SJSA1 (cell line): ENCODE data around the gene HSDL1. TPM values are rescaled to one million over a fixed set of nuclear protein-coding genes. Genes with fewer than 3 reads are reported as not detected.

ENCODE experiments used
- DNase-seq, 2 experiments: peaks; one replicate each; pipeline ENCODE4 v3.0.0-alpha.2; 2015 to 2020; ENCODE audit warnings: low spot score in 2 of 2, low read depth in 1 of 2
- H3K27ac ChIP-seq: fragments of 250-450 bp; sonication (Bioruptor Pico); 2 replicates; pipeline ENCODE4 v1.5.1; 2020; ENCODE audit warnings: mild to moderate bottlenecking, moderate library complexity
- H3K27me3 ChIP-seq: fragments of 250-450 bp; sonication (Bioruptor Pico); replicated peaks from 2 replicates; pipeline ENCODE4 v1.5.1; 2020; ENCODE audit warnings: mild to moderate bottlenecking, moderate library complexity
- H3K36me3 ChIP-seq: fragments of 250-450 bp; sonication (Bioruptor Pico); 2 replicates; pipeline ENCODE4 v1.5.1; 2020; ENCODE audit warnings: mild to moderate bottlenecking
- H3K4me1 ChIP-seq: fragments of 250-450 bp; sonication (Bioruptor Pico); replicated peaks from 2 replicates; pipeline ENCODE4 v1.6.1; 2021; ENCODE audit warnings: mild to moderate bottlenecking
- H3K4me3 ChIP-seq: fragments of 250-450 bp; sonication (Bioruptor Pico); 2 replicates; pipeline ENCODE4 v1.5.1; 2020; ENCODE audit warnings: mild to moderate bottlenecking
- H3K9me3 ChIP-seq: fragments of 250-450 bp; sonication (Bioruptor Pico); replicated peaks from 2 replicates; pipeline ENCODE4 v1.5.1; 2020; ENCODE audit warnings: mild to moderate bottlenecking
- total RNA-seq: library from RNA; depleted of rRNA; stranded (reverse); fragments of >200 nt; shearing (Covaris generic); gene quantifications from 2 replicates; pipeline ENCODE4 v1.2.3, GENCODE V29; 2014

HSDL1 gene
- total RNA-seq, 1 experiment from 2014 or later = 29.0 TPM

DNA sequence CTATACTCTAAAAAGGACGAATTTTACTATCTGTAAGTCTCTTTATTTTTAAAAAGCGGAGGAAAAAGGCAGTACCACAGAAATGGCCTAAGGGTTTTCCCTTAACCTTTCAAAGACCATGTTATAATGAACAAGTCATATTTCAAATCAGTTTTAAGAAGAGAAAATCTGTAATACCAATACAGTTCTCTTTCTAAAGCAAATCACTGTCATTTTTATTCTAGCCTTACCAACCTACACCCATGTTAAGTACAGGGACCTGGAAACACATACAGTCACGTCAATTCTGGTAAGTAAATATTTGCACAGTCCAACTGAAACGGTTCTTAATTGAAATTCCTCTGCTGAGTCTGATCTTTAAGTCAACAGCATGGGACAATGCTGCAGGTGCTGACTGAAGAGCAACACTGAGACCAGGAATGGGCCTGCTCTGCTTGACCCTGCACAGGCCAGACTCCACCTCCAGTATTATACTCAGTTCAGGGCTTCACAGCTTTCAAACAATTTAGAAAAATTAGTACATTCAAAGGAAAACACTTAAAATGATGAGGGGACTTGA lies 48.5 kb downstream of the HSDL1 start:
- no peak overlapping the region for H3K4me3 ChIP-seq
- H3K4me1 ChIP-seq = peaks cover 9% of the 10 kb centered on the region
- peaks cover 68% of the 10 kb centered on the region for H3K36me3 ChIP-seq
- no peak overlapping the region for H3K27ac ChIP-seq
- no peaks in the 10 kb centered on the region for H3K27me3 ChIP-seq
- H3K9me3 ChIP-seq = no peaks in the 10 kb centered on the region
- no peak for DNase-seq

DNA sequence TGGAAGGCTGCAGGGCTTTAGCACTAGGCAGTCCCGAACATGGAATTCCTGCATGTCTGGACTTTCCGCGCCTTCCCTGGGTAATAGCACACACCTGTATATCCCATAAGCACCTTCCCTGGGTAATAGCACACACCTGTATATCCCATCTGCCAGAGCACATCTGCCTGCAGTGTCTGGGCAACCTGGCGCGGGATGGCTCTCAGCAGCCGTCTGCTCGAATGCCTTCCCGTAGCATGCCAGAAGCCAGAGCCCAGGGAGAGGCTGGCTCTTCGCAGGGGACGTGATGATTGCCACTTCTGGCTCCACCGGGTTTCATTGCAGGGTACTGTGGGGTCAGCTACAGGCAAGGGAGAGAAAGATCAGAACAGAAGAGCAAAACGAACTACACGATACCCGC lies 49.5 kb downstream of the HSDL1 start:
- no peak overlapping the region for H3K4me3 ChIP-seq
- H3K27me3 ChIP-seq = no peaks in the 10 kb centered on the region
- H3K36me3 ChIP-seq = peaks cover 70% of the 10 kb centered on the region
- no peak for DNase-seq
- H3K4me1 ChIP-seq = peaks cover 9% of the 10 kb centered on the region
- H3K27ac ChIP-seq = no peak overlapping the region
- no peaks in the 10 kb centered on the region for H3K9me3 ChIP-seq

GRCh38 chr16:84093879-84094270 lies 51.1 kb downstream of the HSDL1 start:
- H3K27ac ChIP-seq = no peak overlapping the region
- DNase-seq = no peak
- H3K4me1 ChIP-seq = no peaks in the 10 kb centered on the region
- no peaks in the 10 kb centered on the region for H3K27me3 ChIP-seq
- no peak overlapping the region for H3K4me3 ChIP-seq
- H3K36me3 ChIP-seq = peaks cover 80% of the 10 kb centered on the region
- H3K9me3 ChIP-seq = no peaks in the 10 kb centered on the region

GRCh38 chr16:84093120-84093878 lies 51.7 kb downstream of the HSDL1 start:
- Histone ChIP-seq H3K27ac (no peak overlapping the region), H3K4me3 (no peak overlapping the region), H3K9me3 (no peaks in the 10 kb centered on the region), H3K36me3 (peaks cover 80% of the 10 kb centered on the region), H3K27me3 (no peaks in the 10 kb centered on the region), H3K4me1 (no peaks in the 10 kb centered on the region)
- no peak for DNase-seq

GRCh38 chr16:84091460-84091859 lies 53.5 kb downstream of the HSDL1 start:
- Histone ChIP-seq H3K27ac (no peak overlapping the region), H3K36me3 (peaks cover 79% of the 10 kb centered on the region), H3K4me3 (no peak overlapping the region), H3K4me1 (no peaks in the 10 kb centered on the region), H3K9me3 (no peaks in the 10 kb centered on the region), H3K27me3 (no peaks in the 10 kb centered on the region)
- no peak for DNase-seq

DNA sequence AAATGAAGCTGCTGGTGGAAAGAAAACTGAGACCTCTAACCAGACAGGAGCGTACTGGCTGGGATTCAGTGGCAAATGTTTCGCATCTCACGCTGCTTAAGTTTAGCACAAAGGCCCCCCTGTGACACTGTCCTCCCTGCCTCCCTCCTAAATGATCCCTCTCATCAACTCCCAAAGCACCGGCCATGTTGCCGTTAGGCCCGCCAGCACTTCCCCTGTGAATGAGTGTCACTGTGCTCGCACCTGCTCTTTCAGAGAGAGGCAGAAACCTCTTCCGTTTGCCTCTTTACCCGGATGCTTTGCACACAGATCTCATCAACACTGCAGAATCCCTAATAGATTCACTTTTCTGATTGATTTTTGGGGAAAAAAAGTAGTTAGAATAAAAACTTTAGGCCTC lies 54.8 kb downstream of the HSDL1 start:
- Histone ChIP-seq H3K36me3 (peaks cover 79% of the 10 kb centered on the region), H3K27me3 (no peaks in the 10 kb centered on the region), H3K4me1 (no peaks in the 10 kb centered on the region), H3K27ac (no peak overlapping the region), H3K4me3 (no peak overlapping the region), H3K9me3 (no peaks in the 10 kb centered on the region)
- no peak for DNase-seq

DNA sequence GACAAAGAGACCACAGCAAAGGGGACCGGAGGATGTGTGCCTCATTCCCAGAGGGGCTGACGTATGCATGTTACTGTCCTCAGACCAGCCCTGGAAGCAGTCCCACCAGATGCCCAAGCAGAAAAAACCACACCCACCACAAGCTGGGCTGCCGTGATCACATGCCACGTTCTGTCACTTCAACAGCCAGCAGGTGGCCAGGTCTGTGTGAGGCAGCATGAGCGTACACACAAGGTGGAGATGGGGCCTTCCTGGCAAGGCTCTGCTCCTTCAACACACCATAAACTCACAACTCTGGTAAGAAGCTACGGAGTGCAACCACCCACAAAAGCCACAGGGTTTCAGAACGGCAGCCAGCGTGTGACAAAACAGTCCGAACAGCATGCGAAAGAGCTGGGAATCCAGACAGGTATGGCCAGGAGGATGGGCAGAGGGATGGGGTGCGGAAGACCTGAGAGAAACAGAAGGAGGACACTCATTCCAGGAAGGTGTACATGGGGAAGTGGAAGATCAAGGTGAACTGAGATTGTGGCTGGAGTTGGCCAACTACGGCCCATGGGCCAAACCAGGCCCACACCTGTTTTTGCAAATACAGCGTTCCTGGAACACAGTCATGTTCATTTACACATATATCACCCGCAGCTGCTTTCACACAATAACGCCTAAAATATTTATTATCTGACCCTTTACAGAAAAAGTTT lies 56.1 kb downstream of the HSDL1 start:
- H3K9me3 ChIP-seq = no peaks in the 10 kb centered on the region
- DNase-seq = no peak
- no peaks in the 10 kb centered on the region for H3K4me1 ChIP-seq
- no peaks in the 10 kb centered on the region for H3K27me3 ChIP-seq
- H3K4me3 ChIP-seq = no peak overlapping the region
- peaks cover 83% of the 10 kb centered on the region for H3K36me3 ChIP-seq
- no peak overlapping the region for H3K27ac ChIP-seq

DNA sequence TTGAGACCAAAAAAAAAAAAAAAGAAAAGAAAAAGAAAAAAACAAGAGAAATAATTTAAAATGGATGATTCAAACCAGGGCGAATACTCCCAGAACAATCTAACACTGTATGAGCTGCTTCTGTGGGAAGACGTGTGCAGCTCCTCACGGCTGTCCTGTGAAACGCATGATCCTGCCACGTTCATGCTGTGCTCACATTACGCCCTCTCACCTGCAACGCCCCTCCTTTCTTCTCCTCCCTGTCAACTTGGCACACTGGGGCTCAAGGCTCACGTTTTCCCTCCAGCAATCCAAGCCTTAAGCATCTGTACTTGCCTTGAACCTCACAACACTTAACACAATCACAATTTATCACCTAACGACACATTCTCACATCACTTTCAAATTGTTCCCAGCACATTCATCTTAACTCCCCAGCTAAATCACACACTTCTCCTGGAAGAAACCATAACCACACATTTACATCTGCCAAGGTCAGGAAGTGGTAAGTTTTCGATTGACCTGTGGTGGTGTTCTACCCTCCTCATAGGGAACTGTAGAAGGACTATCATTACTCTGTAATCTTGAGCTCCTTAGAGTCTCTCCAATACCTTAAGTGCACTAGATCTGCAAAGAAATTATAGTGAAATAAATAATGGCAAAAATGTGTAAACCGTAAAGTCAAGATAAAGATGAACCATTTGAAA lies 57.4 kb downstream of the HSDL1 start:
- H3K4me1 ChIP-seq = no peaks in the 10 kb centered on the region
- no peaks in the 10 kb centered on the region for H3K9me3 ChIP-seq
- no peak overlapping the region for H3K27ac ChIP-seq
- no peak for DNase-seq
- no peak overlapping the region for H3K4me3 ChIP-seq
- H3K27me3 ChIP-seq = no peaks in the 10 kb centered on the region
- H3K36me3 ChIP-seq = peaks cover 78% of the 10 kb centered on the region

DNA sequence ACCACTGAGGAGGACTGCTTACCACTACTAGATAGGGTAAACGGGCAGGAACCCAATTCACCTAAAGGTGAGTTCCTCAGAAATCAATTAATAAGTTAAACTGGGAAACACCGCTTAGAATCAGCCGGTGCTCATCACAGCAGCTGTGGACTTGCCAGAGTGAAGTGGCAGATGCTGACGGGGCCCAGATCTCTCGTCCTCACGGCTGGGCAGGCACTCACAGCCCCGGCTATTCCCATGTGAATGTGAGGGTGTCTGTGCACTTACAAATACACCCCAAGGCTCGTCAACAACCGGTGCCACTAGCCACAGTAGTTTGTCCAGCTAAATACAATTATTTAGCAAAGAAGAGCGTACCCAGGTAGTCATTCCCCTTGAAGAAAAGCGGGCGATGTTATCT lies 58.0 kb downstream of the HSDL1 start:
- Histone ChIP-seq H3K27ac (no peak overlapping the region), H3K27me3 (no peaks in the 10 kb centered on the region), H3K36me3 (peaks cover 74% of the 10 kb centered on the region), H3K9me3 (no peaks in the 10 kb centered on the region), H3K4me1 (no peaks in the 10 kb centered on the region), H3K4me3 (no peak overlapping the region)
- no peak for DNase-seq

DNA sequence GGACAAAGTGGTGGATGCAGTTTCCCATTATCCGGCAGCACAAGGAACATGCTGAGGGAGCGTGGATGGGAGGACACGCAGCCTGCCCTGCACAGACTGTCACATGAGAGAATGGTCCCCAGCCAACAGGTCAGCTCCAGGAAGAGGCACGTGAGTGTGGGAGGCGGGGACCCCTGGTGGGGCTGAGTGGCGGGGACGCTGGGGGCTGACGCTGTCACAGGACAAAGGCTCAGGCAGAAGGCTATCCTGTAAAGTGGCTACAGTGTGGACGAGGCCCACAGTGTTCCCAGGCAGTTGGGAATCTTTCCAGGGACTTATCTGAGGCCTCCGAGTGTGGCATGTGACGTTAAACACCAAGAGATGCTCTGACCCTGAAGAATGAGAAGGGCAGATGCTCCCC lies 58.6 kb downstream of the HSDL1 start:
- DNase-seq = no peak
- H3K36me3 ChIP-seq = peaks cover 72% of the 10 kb centered on the region
- H3K27me3 ChIP-seq = no peaks in the 10 kb centered on the region
- H3K27ac ChIP-seq = no peak overlapping the region
- H3K4me3 ChIP-seq = no peak overlapping the region
- H3K4me1 ChIP-seq = no peaks in the 10 kb centered on the region
- H3K9me3 ChIP-seq = no peaks in the 10 kb centered on the region

- H3K4me1 ChIP-seq = no peaks in the 10 kb centered on the region
- H3K36me3 ChIP-seq = peaks cover 78% of the 10 kb centered on the region
- no peak for DNase-seq
- H3K27ac ChIP-seq = no peak overlapping the region
- no peak overlapping the region for H3K4me3 ChIP-seq
- H3K9me3 ChIP-seq = no peaks in the 10 kb centered on the region
- H3K27me3 ChIP-seq = no peaks in the 10 kb centered on the region
These were observed 59.2 kb downstream of the HSDL1 start for GRCh38 chr16:84085773-84086172.

GRCh38 chr16:84085271-84085667 lies 59.7 kb downstream of the HSDL1 start:
- peaks cover 79% of the 10 kb centered on the region for H3K36me3 ChIP-seq

DNA sequence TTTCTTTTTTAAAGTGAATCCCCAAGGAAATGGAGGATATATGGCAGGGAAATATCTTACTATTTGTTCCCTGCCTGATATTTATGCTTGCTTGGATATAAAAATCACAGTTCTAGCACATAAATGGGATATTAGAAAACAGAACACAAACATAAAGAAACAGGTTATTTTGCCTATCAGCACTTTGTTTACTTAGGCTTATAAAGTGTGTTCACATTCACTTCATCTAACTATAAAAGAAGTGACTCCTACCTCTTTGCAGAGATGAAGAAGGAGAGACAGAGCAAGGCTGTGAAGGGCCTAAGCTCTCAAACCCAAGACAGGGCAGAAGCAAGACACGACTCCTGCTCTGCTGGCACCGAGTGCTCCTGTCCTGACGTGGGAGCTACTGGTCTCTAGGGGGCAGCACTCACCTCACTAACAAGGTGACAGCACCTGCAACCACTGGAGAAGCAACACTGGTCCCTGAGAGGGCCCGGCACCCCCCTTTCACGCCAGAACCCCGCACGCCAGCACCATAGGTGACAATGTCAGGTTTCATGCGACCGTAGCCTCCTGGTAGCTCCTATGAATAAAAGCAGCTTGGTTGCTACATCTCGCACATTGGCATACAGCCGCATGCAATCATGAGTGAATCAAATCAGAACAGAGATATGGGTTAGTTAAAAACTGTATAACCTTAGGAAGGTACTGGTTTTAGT lies 60.3 kb downstream of the HSDL1 start:
- no peaks in the 10 kb centered on the region for H3K4me1 ChIP-seq
- no peaks in the 10 kb centered on the region for H3K9me3 ChIP-seq
- peaks cover 79% of the 10 kb centered on the region for H3K36me3 ChIP-seq
- peak; percentile 51 to 68 for DNase-seq
- no peak overlapping the region for H3K4me3 ChIP-seq
- H3K27me3 ChIP-seq = no peaks in the 10 kb centered on the region
- no peak overlapping the region for H3K27ac ChIP-seq

More at GRCh38 chr16:84085271-84085667, 59.7 kb downstream of the HSDL1 start:
- Histone ChIP-seq H3K27me3 (no peaks in the 10 kb centered on the region), H3K4me3 (no peak overlapping the region), H3K9me3 (no peaks in the 10 kb centered on the region), H3K4me1 (no peaks in the 10 kb centered on the region), H3K27ac (no peak overlapping the region)
- DNase-seq = no peak
